ENCODE measurements around the gene PWWP2A. TPM values are rescaled to one million over a fixed set of nuclear protein-coding genes. Genes with fewer than 3 reads are reported as not detected.
A peak's percentile ranks its signal among the peaks of the same experiment; 100 is the strongest.

The PWWP2A gene
- total RNA-seq, 1 experiment from 2014 or later: 15.3 TPM

DNA sequence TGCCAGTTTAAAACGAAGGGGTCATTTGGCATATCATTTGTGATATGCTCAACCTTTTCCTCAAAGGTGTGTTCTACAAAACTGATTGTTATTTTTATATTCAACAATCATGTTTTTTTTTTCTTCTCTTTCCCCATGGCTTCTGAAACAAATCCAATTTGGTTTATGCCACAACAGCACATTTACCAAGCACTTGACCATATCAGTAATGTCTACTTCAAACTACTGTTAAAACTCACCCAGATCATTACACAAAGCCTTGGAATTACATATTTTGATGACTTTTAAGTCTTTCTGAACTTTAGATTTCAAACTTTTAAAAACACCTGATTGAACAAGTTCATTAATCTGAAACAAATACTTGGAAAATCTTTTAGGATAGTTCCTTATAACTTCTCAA, 29.2 kb downstream of the PWWP2A start:
- ChIA-PET POLR2A (ENCODE audit: unreplicated experiment) (no interaction called here), CTCF (no interaction called here)

GRCh38 chr5:160089531-160089930, 29.7 kb downstream of the PWWP2A start:
- intact Hi-C loops (cut with micrococcal nuclease): no loop called here

More for the DNA sequence above, 29.2 kb downstream of the PWWP2A start:
- H3K4me3 ChIP-seq (ENCODE audit: low read length): no peak overlapping the region
- H3K36me3 ChIP-seq (ENCODE audit: low read depth, low read length): peaks cover 17% of the 10 kb centered on the region
- TF ChIP-seq CTCF (conservative IDR thresholded peaks at IDR 0.05; ENCODE audit: low read depth, low read length) (no peak), EZH2phosphoT487 (IDR thresholded peaks at IDR 0.05; ENCODE audit: borderline replicate concordance, low read length) (no peak), EZH2 (IDR thresholded peaks at IDR 0.05; ENCODE audit: low read length, unreplicated experiment) (no peak)
- no peaks in the 10 kb centered on the region for H3K27me3 ChIP-seq (ENCODE audit: low read length)
- ATAC-seq (no peak), DNase-seq (no peak)
- no peaks in the 10 kb centered on the region for H3K9me3 ChIP-seq (ENCODE audit: low read length)
- no peak overlapping the region for H3K4me2 ChIP-seq (ENCODE audit: low read length)
- H3K9ac ChIP-seq (ENCODE audit: low read length): no peak overlapping the region
- no peaks in the 10 kb centered on the region for H3F3A ChIP-seq (ENCODE audit: low read length, unreplicated experiment)
- H2AFZ ChIP-seq (ENCODE audit: low read length): no peak overlapping the region
- BruUV-seq (replicated peaks): no TSS peak
- H3K9me2 ChIP-seq (replicated peaks; ENCODE audit: low read length): no peaks in the 10 kb centered on the region
- intact Hi-C loops (cut with micrococcal nuclease): no loop called here
- H3K27ac ChIP-seq (ENCODE audit: low read length): no peak overlapping the region
- H4K20me1 ChIP-seq (ENCODE audit: low read length): no peaks in the 10 kb centered on the region
- H3K79me2 ChIP-seq (ENCODE audit: low read length): peaks cover under 1% of the 10 kb centered on the region; the same call in 1 of the 2 replicates
- no peaks in the 10 kb centered on the region for H3K4me1 ChIP-seq (ENCODE audit: insufficient read depth, low read length)

More at GRCh38 chr5:160089531-160089930, 29.7 kb downstream of the PWWP2A start:
- H4K20me1 ChIP-seq (ENCODE audit: low read length): no peaks in the 10 kb centered on the region
- DNase-seq (no peak), ATAC-seq (peak; percentile 49)
- H3K9ac ChIP-seq (ENCODE audit: low read length): no peak overlapping the region
- H3K9me2 ChIP-seq (replicated peaks; ENCODE audit: low read length): no peaks in the 10 kb centered on the region
- CTCF ChIA-PET: no interaction called here
- H3K36me3 ChIP-seq (ENCODE audit: low read depth, low read length): peaks cover 17% of the 10 kb centered on the region
- H3K27ac ChIP-seq (ENCODE audit: low read length): no peak overlapping the region
- no peak overlapping the region for H3K4me2 ChIP-seq (ENCODE audit: low read length)
- H3K79me2 ChIP-seq (ENCODE audit: low read length): no peaks in the 10 kb centered on the region
- no peak overlapping the region for H3K4me3 ChIP-seq (ENCODE audit: low read length)
- no peaks in the 10 kb centered on the region for H3K4me1 ChIP-seq (ENCODE audit: insufficient read depth, low read length)
- H3K27me3 ChIP-seq (ENCODE audit: low read length): no peaks in the 10 kb centered on the region
- no peaks in the 10 kb centered on the region for H3K9me3 ChIP-seq (ENCODE audit: low read length)
- no peaks in the 10 kb centered on the region for H3F3A ChIP-seq (ENCODE audit: low read length, unreplicated experiment)
- no peak for TF ChIP-seq EZH2phosphoT487 (IDR thresholded peaks at IDR 0.05; ENCODE audit: borderline replicate concordance, low read length)
- no peak for TF ChIP-seq EZH2 (IDR thresholded peaks at IDR 0.05; ENCODE audit: low read length, unreplicated experiment)
- TF ChIP-seq CTCF (conservative IDR thresholded peaks at IDR 0.05; ENCODE audit: low read depth, low read length): no peak
- H2AFZ ChIP-seq (ENCODE audit: low read length): no peak overlapping the region
- no TSS peak for BruUV-seq (replicated peaks)
- POLR2A ChIA-PET (ENCODE audit: unreplicated experiment): no interaction called here

Measured in PC-3 (cell line).